HepG2 (cell line): ENCODE measurements around the gene DUSP16. TPM values are rescaled to one million over a fixed set of nuclear protein-coding genes. Genes with fewer than 3 reads are reported as not detected.

ENCODE experiments used
- BRD4 ChIP-seq: sonication (generic); formaldehyde crosslinking; IDR thresholded peaks from 2 replicates; pipeline ENCODE4 v1.4.0; 2020; ENCODE audit warnings: missing genetic modification reagents
- CENPT ChIP-seq: sonication (generic); formaldehyde crosslinking; IDR thresholded peaks from 2 replicates; pipeline ENCODE4 v1.8.0; 2022; ENCODE audit warnings: low read depth, mild to moderate bottlenecking, moderate library complexity, missing genetic modification reagents
- FOSL1 ChIP-seq: sonication (generic); formaldehyde crosslinking; IDR thresholded peaks from 2 replicates; pipeline ENCODE4 v1.9.0; 2021; ENCODE audit warnings: missing genetic modification reagents, borderline replicate concordance
- FOXA3 ChIP-seq: IDR thresholded peaks from 2 replicates; pipeline ENCODE4 v1.6.1; 2016; ENCODE audit warnings: missing genetic modification reagents, missing compliant biosample characterization
- HMGA1 ChIP-seq: sonication (generic); formaldehyde crosslinking; conservative IDR thresholded peaks from 2 replicates; pipeline ENCODE4 v1.4.0; 2020; ENCODE audit warnings: missing genetic modification reagents
- HNF4G ChIP-seq, 2 experiments: sonication (generic) in 1 of 2; formaldehyde crosslinking in 1 of 2; IDR thresholded peaks; 2 replicates each; pipeline versions ENCODE4 v1.4.0 to v1.6.1; 2011 to 2020; ENCODE audit warnings: borderline replicate concordance in 2 of 2, low read depth in 2 of 2, mild to moderate bottlenecking in 2 of 2, low read length in 1 of 2, missing genetic modification reagents in 1 of 2, moderate library complexity in 1 of 2
- KDM3A ChIP-seq: IDR thresholded peaks from 2 replicates; pipeline ENCODE4 v1.6.1; 2018; ENCODE audit warnings: low read depth, missing compliant biosample characterization
- MLLT10 ChIP-seq: sonication (generic); formaldehyde crosslinking; IDR thresholded peaks from 2 replicates; pipeline ENCODE4 v1.4.0; 2020; ENCODE audit warnings: missing genetic modification reagents
- MXD4 ChIP-seq: IDR thresholded peaks from 2 replicates; pipeline ENCODE4 v1.6.1; 2016; ENCODE audit warnings: mild to moderate bottlenecking, missing biosample characterization, missing genetic modification reagents
- NCOA2 ChIP-seq: sonication (generic); formaldehyde crosslinking; IDR thresholded peaks from 2 replicates; pipeline ENCODE4 v1.8.0; 2022; ENCODE audit warnings: inconsistent platforms
- NFKBIZ ChIP-seq: IDR thresholded peaks from 2 replicates; pipeline ENCODE4 v1.6.1; 2018; ENCODE audit warnings: missing genetic modification reagents, missing compliant biosample characterization
- NR1H2 ChIP-seq: sonication (generic); formaldehyde crosslinking; IDR thresholded peaks from 2 replicates; pipeline ENCODE4 v1.8.1; 2022; ENCODE audit warnings: low read depth, missing genetic modification reagents, borderline replicate concordance
- PLRG1 ChIP-seq: fragments of 450-650 bp; conservative IDR thresholded peaks from 2 replicates; pipeline ENCODE4 v1.6.1; 2016
- PRDM10 ChIP-seq: sonication (generic); formaldehyde crosslinking; IDR thresholded peaks from 2 replicates; pipeline ENCODE4 v1.4.0; 2020; ENCODE audit warnings: low read depth, missing genetic modification reagents
- RFXANK ChIP-seq: IDR thresholded peaks from 2 replicates; pipeline ENCODE4 v1.6.1; 2016
- SKIL ChIP-seq: sonication (generic); formaldehyde crosslinking; IDR thresholded peaks from 2 replicates; pipeline ENCODE4 v1.8.0; 2022; ENCODE audit warnings: missing genetic modification reagents, mild to moderate bottlenecking, moderate library complexity, borderline replicate concordance
- SSRP1 ChIP-seq: IDR thresholded peaks from 2 replicates; pipeline ENCODE4 v1.6.1; 2016; ENCODE audit warnings: control low read depth
- TFDP1 ChIP-seq: IDR thresholded peaks from 2 replicates; pipeline ENCODE4 v1.6.1; 2016; ENCODE audit warnings: missing compliant biosample characterization, missing genetic modification reagents, borderline replicate concordance
- ZNF143 ChIP-seq: sonication (generic); formaldehyde crosslinking; IDR thresholded peaks from 2 replicates; pipeline ENCODE4 v1.4.0; 2020; ENCODE audit warnings: missing genetic modification reagents
- ZNF224 ChIP-seq: sonication (generic); formaldehyde crosslinking; IDR thresholded peaks from 2 replicates; pipeline ENCODE4 v1.5.0; 2020; ENCODE audit warnings: mild to moderate bottlenecking, missing genetic modification reagents
- ZNF251 ChIP-seq: sonication (generic); formaldehyde crosslinking; IDR thresholded peaks from 2 replicates; pipeline ENCODE4 v1.9.0; 2021; ENCODE audit warnings: mild to moderate bottlenecking, missing genetic modification reagents
- ZNF317 ChIP-seq: sonication (generic); formaldehyde crosslinking; IDR thresholded peaks from 2 replicates; pipeline ENCODE4 v1.5.0; 2020; ENCODE audit warnings: mild to moderate bottlenecking, missing genetic modification reagents
- ZNF616 ChIP-seq: sonication (generic); formaldehyde crosslinking; IDR thresholded peaks from 2 replicates; pipeline ENCODE4 v1.5.0; 2020; ENCODE audit warnings: low read depth, mild to moderate bottlenecking, missing genetic modification reagents
- ZNF652 ChIP-seq: IDR thresholded peaks from 2 replicates; pipeline ENCODE4 v1.6.1; 2016; ENCODE audit warnings: low read depth, borderline replicate concordance
- ZNF703 ChIP-seq: sonication (generic); formaldehyde crosslinking; IDR thresholded peaks from 2 replicates; pipeline ENCODE4 v1.5.1; 2020; ENCODE audit warnings: missing genetic modification reagents, mild to moderate bottlenecking, moderate library complexity, borderline replicate concordance
- ZZZ3 ChIP-seq: sonication (generic); formaldehyde crosslinking; IDR thresholded peaks from 2 replicates; pipeline ENCODE4 v1.4.0; 2020; ENCODE audit warnings: missing genetic modification reagents, mild to moderate bottlenecking, borderline replicate concordance
- polyA plus RNA-seq, 8 experiments: library from polyadenylated mRNA; depleted of rRNA in 3 of 8; stranded (reverse) in 7 of 8; unstranded in 1 of 8; fragments of >200 nt; fragmentation: Illumina TruSeq in 4 of 8; extraction: Trizol in 4 of 8; gene quantifications; 2 replicates each; pipeline versions ENCODE4 v1.2.1 to v1.2.3, GENCODE V29; 2011 to 2016; ENCODE audit warnings: low read depth in 4 of 8, missing spikeins in 1 of 8, mixed read lengths in 1 of 8; ENCODE audit not compliant: insufficient read depth in 1 of 8
- total RNA-seq, 5 experiments: library from RNA; depleted of rRNA; stranded (reverse); fragments of >200 nt; fragmentation: Illumina TruSeq; extraction: Trizol; gene quantifications; 2 replicates each; pipeline ENCODE4 v1.2.3, GENCODE V29; 2016; ENCODE audit warnings: low read depth in 1 of 5

Gene DUSP16
- total and polyA plus RNA-seq, 2 of the 13 experiments (the other 11 are each of a cell fraction or from before 2014, with no cell fraction given) = 45.7 to 46.6 TPM

GRCh38 chr12:12546314-12546772 lies 16.3 kb downstream of the DUSP16 start (continued):
- peak; percentile 75; the same call in 1 of the 2 replicates for TF ChIP-seq PRDM10
- no peak for TF ChIP-seq ZNF143
- TF ChIP-seq HNF4G (IDR thresholded peaks at IDR 0.05; ENCODE audit: borderline replicate concordance, low read depth, low read length) = peak; percentile 33; the same call in 1 of the 2 replicates
- TF ChIP-seq HNF4G (CRISPR knock-in tag; IDR thresholded peaks at IDR 0.05; ENCODE audit: borderline replicate concordance, low read depth) = peak; percentile 32; the same call in 1 of the 2 replicates
- TF ChIP-seq NR1H2 (CRISPR knock-in tag) = no peak
- peak; percentile 80 for TF ChIP-seq NFKBIZ (CRISPR knock-in tag)
- TF ChIP-seq BRD4 (CRISPR knock-in tag) = no peak
- TF ChIP-seq ZNF224 (CRISPR knock-in tag) = no peak
- no peak for TF ChIP-seq KDM3A (CRISPR knock-in tag)
- peak; percentile 98 for TF ChIP-seq FOXA3 (CRISPR knock-in tag)
- TF ChIP-seq ZNF251 (CRISPR knock-in tag) = no peak
- peak; percentile 77 for TF ChIP-seq SKIL (CRISPR knock-in tag)
- TF ChIP-seq FOSL1 (CRISPR knock-in tag) = peak; percentile 75
- TF ChIP-seq PLRG1 = no peak
- TF ChIP-seq NCOA2 (CRISPR knock-in tag) = peak; percentile 94
- no peak for TF ChIP-seq ZNF317 (CRISPR knock-in tag)
- 0 out of 2 replicates have a peak, but pooled peaks have one; percentile 25 for TF ChIP-seq RFXANK (CRISPR knock-in tag)
- peak; percentile 48; the same call in 1 of the 2 replicates for TF ChIP-seq ZNF652 (CRISPR knock-in tag)
- TF ChIP-seq HMGA1 (CRISPR knock-in tag) = no peak
- TF ChIP-seq MLLT10 (CRISPR knock-in tag) = no peak
- TF ChIP-seq ZZZ3 (CRISPR knock-in tag) = no peak
- no peak for TF ChIP-seq ZNF703 (CRISPR knock-in tag)
- no peak; the same call in 1 of the 2 replicates for TF ChIP-seq TFDP1 (CRISPR knock-in tag)
- no peak for TF ChIP-seq CENPT (CRISPR knock-in tag)
- TF ChIP-seq MXD4 (CRISPR knock-in tag) = 0 out of 2 replicates have a peak, but pooled peaks have one; percentile 58
- no peak for TF ChIP-seq ZNF616
- no peak for TF ChIP-seq SSRP1
